Activated CD4-positive, alpha-beta T cell treated with anti-CD3 and anti-CD28 coated beads, Interleukin-2, amount 50 U/mL, for 48 hours (primary cell): ENCODE data around the gene DGKB.

Experiments used
- DNase-seq, 2 experiments: peaks; one replicate each; pipeline ENCODE4 v3.0.0-alpha.2; 2020

Gene DGKB

DNA sequence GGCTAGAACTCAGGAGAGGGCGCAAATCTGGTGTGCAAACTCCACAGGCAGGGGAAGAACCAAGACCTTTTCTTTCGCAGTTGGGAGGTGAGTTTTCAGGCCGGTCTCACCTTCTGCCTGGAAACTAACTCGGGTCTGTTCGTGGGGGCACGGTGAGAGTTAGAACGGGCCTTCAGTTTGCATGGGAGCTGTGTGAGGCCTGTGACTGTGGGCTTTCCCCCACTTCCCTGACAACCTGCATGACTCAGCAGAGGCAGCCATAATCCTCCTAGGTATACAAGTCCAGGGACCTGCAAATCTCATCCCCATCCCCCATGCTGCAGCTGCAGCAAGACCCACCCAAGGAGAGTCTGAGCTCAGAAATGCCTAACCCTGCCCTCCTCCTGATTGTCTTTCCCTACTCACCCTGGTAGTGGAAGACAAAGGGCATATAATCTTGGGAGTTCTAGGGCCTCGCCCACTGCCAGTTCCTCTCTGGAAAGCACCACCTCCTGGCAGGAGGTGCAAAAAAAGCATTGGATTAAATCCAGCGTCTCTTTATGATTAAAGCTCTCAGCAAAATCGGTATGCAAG, 718.2 kb downstream of the DGKB start:
- DNase-seq, result no peak

DNA sequence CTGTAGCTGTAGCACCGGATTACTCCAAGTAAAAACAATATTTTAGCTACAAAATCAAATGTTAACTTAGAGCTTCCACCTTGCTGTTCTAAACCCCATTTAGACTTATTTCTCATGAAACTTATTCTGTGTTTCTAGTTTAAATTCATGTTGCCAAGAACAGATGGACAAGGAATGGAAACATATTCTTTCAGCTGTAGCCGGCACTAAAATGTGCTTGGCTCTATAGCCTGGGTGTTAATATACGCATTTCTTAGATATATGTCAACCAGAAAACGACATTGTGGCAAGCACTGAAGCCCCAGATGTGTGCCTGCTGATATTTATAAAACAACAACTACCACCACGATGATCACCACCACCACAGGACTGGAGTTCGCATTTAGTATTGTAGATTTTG, 722.8 kb downstream of the DGKB start:
- DNase-seq, result no peak

DNA sequence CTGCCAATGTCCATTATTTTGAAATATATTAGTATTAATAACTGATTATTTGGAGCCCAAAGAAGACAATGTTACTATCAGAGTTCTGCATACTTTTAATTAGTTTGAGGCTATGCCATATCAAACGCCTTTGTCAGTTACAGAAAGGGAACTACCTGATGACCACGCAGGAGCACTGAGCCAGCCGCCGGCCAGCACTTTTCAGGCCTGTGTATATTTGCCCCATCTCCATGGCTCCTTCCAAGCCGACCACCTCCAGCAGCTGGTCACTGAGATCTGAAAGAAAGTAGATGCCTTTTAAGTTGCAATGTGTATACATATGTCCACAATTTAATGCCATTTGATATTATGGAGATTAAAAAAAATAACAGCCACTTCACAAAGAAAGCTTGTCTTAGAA, 724.7 kb downstream of the DGKB start:
- DNase-seq, result no peak

GRCh38 chr7:14170872-14171271, 731.7 kb downstream of the DGKB start:
- no peak for DNase-seq

GRCh38 chr7:14158111-14158510, 744.4 kb downstream of the DGKB start:
- no peak for DNase-seq

DNA sequence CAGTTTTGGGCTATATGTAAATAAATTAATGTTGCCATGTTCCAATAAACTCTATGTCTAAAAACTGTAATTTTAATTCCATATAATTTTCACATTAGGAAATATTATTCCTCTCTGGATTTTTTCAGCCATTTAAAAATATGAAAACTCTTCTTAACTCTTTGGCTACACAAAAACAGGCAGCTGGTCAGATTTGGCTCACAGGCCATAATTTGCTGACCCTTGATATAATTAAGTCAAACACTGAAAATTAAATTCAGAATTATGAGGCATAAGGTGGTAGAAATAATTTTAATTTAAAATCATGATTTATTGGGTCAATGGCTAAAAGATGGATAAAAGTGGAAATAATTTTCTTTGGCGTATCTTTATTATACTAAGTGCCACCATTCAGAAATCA, 746.1 kb downstream of the DGKB start:
- DNase-seq, result no peak

GRCh38 chr7:14148974-14149373, 753.6 kb downstream of the DGKB start:
- DNase-seq, result no peak

GRCh38 chr7:14147532-14147931, 755.0 kb downstream of the DGKB start:
- DNase-seq, result no peak

GRCh38 chr7:14144538-14144937, 758.0 kb downstream of the DGKB start:
- DNase-seq, result no peak

DNA sequence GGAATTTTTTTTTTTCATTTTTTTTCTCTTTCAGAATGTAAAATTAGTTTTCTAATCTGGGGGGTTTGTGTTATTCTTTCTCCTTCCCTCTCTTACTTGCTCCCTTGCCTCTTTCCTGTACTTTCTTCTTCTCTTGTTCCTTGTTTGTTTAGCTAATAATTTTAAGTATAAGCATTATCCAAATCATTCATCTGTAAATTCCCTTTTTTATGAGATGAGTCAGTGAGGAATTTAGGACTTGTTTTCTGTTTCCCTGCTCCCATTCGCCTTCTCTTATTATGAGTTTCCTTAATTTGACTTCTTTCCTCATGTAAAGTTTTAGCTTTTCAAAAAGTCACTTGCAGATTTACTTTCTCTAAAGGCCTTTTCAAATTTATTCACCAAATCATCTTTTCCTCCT, 758.4 kb downstream of the DGKB start:
- no peak for DNase-seq

- DNase-seq, result no peak
Measured at GRCh38 chr7:14137676-14138075, 764.9 kb downstream of the DGKB start.

DNA sequence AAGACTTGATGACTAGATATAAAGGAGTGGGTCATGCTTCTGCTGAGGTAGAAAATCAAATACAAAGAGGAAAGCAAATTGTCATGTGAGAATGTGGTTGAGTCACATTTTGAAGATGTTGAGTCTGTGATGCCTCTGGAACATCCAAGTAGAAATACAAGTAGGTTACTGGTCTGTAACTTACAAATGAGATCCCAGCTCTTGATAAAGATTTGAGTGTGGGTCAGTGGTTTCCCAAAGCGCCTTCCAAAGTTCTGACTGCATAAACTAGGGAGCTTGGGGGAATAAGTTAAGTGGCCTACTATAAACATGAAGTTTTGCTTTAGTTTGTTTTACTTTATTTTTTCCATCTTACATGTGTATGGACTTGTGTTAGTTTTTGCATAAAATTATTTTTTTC, 768.8 kb downstream of the DGKB start:
- DNase-seq, result no peak

DNA sequence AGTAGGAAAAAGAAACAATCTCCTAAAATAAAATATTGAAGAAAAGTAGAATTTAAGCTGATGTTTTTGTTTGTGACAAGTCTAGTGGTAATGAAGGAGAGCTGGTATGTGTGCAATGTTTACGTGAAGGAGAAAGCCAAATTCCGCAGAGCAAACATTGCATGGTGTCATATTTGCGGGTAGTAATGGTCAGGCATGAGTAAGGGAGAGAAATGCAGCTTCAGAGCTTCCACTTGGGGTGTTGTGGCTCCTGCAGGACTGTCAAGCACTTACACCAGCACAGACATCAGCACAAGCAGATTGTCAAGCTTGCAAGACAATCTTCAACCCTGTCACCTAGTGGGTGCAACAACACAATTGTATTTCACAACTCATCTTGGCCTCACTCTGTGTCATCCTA, 776.6 kb downstream of the DGKB start:
- DNase-seq, result no peak

DNA sequence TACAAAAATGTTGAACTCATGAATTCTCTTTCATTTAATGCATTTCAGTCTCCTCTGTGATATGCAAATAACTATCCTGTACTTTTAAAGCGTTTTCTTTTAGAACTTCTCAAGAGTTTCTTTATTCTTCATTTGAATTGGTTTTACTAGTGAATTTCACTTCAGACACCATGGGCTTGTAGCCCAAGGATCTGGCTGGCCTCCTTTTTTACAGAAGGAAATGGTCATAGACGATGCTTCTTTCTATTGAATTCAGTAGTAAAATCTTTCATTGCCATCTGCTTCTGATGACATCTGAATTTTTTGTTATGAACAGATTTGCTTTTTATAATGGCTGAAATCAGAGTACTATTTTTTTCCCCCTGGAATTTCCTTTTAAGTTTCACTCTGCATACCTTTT, 777.8 kb downstream of the DGKB start:
- DNase-seq, result no peak

GRCh38 chr7:14123923-14124322, 778.6 kb downstream of the DGKB start:
- DNase-seq, result no peak

DNA sequence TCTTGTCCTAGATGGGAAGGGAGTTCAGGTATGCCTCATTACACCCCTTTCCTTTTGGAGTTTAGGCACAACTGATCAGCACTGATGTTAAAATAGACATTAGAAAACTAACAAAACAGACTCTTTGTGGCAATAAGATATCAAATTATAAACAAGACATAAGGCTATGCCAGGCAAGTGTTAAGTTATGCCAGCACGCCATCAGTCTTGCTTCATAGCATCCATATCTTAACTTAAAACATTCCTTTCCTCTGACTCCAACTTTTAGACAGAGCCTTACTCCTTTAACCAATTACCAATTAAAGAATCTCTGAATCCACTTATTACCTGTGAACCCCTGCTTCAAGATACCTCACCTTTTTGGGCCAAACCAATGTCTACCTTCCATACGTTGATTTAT, 786.9 kb downstream of the DGKB start:
- DNase-seq, result no peak

- DNase-seq, result no peak
Measured at GRCh38 chr7:14104861-14105260, 797.7 kb downstream of the DGKB start.

DNA sequence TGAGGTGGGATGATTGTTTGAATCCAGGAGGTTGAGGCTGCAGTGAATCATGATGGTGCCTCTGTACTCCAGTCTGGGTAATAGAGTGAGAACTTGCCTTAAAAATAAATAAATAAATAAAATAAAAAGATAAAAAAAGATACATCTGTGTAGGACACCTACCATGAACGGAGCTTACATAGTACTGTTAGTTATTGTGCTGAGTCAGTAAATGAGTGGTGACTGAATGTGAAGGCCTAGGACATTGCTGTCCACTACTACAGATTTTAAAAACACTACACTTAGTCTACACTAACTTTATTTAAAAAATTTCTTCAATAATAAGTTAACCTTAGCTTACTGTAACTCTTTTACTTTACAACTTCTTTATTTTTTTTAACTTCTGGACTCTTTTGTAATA, 806.4 kb downstream of the DGKB start:
- DNase-seq, result no peak

DNA sequence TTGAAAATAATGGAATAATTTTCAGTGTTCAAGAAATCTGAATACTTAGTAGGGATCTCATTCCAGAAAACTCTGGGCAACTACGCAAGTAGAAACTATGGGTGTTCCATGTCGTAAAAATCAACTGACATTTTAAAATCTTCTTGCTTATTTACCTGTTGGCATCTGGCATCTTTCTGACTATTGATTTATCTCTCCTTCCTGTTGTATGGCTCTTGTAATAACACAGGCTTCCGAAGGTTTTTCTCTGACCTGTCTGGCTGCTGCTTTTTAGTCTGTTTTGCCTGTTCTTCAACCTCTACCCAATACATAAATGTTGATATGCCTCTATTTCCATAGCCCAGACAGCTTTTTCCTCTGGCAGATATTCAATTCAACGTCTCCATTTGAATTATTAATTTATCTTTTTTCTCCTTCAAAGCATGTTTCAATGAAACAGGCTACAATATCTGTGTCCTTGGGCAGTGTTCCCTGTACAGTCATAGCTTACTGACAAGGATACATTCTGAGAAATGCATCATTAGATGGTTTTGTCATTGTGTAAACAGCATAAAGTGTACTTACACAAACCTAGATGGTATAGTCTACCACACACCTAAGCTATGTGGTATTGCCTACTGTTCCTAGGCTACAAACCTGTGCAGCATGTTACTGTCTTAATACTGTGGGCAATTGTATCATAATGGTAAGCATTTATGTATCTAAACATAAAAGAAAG, 807.2 kb downstream of the DGKB start:
- DNase-seq, result no peak
